ENCODE data around the gene UTF1.

GRCh38 chr10:133197786-133198185, 32.2 kb upstream of the UTF1 start:
- no peak for TF ChIP-seq CTCF (IDR thresholded peaks at IDR 0.05)
- no peak for TF ChIP-seq POLR2A (IDR thresholded peaks at IDR 0.05)

All from uterus (tissue), 2 donors.